Activated CD8-positive, alpha-beta memory T cell treated with anti-CD3 and anti-CD28 coated beads, Interleukin-2, amount 50 U/mL, for 48 hours (primary cell): ENCODE data around the gene SRPK1.
A peak's percentile ranks its signal among the peaks of the same experiment; 100 is the strongest.
"Not testable (repeated sequence)": the region's sequence is repeated elsewhere in the genome, so short reads cannot be mapped to it uniquely, and the experiment has no call there.

ENCODE experiments used
- DNase-seq: peaks from one replicate; pipeline ENCODE4 v3.0.0-alpha.2; 2020

SRPK1 gene

GRCh38 chr6:35920793-35921732 is at the start of gene SRPK1:
SRPK1 (minus strand) TSS chr6:35921098; CDS start chr6:35921056, 42 bp downstream.
- peak; percentile 95 for DNase-seq

DNA sequence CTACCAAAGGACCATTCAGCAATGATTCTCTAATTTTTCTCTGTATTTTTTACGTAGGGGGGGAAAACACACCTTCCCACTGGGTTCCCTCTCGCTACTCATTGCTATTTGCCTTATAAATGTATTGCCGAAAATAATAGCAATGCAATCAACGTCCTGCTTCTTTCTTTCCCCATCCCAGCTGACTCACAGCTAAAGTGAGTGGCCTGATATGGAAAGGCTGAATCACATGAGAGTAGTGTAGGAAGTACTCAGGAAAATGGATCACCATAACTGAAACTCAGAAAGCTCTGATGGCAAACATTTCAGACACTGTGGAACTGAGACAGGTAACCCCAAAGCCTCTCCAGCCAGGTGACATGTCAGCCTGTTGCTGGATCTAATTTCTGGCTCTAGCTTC is 49.3 kb upstream of the SRPK1 start:
- no peak for DNase-seq

GRCh38 chr6:35969646-35970045 is 48.7 kb upstream of the SRPK1 start:
- DNase-seq: no peak

GRCh38 chr6:35968821-35969220 is 47.9 kb upstream of the SRPK1 start:
- DNase-seq: no peak

DNA sequence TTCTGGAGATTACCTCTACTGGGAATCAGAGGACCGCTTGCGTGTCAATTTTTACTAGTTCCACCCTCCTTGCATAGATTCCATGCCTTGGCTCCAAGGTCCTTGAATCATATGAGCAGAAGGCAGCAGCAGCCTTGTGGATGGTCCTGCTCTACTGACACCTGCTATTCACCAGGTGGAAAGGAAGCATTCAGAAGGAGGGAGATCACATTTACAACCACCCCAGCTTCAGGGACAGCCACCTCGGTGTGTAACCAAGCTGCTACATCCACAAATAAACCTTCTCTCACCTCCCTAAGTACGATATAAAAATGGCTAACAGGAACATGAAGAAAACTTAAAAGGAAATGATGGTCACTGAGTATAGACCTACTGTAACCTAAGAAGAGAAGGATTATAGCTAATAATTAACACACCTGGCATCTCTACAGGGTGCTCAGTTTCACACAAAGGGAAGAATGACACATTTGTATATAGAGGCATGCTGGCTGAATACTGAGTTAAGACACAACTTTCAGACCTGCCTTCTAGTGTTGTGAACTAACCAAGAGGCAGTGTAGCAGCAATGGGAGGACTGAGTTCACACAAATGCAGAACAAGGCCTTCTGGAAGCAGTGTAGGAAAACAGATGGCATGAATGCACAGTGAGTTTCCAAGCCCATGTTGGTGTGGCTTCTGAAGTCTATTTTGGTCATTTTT is 46.3 kb upstream of the SRPK1 start:
- no peak for DNase-seq

GRCh38 chr6:35962779-35963560 is 42.1 kb upstream of the SRPK1 start:
- no peak for DNase-seq

- no peak for DNase-seq
Observed at GRCh38 chr6:35960187-35960586, 39.3 kb upstream of the SRPK1 start.

- DNase-seq: no peak
Observed at GRCh38 chr6:35955970-35956369, 35.1 kb upstream of the SRPK1 start.

DNA sequence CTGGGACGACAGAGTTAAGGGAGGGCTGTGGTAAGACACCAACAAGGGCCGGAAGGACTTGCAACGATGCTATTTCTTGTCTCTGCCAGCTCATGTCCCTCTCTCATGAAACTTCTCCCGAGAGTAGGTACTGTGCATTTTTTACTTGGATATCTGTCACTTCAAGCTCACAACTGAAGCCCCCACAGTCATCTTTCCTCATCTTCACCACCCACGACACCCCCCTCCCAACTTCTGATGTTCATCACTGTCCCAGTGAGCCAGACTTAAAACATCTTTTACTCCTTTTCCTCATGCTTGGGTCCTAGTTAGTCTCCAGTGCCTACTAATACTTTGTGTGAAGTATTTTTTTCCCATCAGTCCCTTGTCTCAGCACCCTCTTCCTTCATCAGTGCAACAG is 34.6 kb upstream of the SRPK1 start:
- no peak for DNase-seq

DNA sequence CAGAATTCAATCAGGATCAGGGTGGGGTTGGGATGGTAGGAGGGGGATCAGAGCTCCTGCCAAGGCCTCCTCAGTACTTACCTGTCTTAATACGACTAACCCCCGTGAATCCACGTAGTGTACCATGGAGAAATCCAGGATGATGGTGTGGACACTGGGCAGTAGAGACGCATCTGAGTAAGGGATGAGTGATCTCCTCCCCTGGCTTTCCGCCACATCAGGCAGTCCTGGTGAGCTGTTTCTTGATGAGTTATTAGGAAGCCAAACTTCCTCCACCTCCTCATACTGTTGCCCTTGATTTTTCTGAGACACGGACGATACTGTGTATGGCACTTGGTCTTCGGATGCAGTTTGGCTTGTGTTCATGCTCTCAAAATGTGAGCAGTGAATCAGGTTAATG is 34.2 kb upstream of the SRPK1 start:
- no peak for DNase-seq

DNA sequence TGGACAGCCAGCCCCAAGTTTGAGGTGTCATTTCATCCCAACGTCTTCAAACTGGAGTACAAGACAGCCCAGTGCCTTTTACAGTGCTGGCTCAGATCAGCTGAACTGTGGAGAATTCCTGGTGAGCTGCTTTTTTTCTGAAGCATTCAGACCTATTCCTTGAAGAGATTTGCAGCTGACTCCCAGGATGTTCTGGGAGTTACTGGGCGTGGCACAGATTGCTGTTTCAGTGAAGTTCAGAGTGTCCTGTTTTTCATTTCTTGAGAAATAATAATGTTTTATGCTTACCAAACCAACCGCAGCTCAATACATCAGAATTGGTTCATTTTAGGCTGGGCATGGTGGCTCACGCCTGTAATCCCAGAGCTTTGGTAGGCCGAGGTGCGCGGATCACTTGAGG is 33.4 kb upstream of the SRPK1 start:
- no peak for DNase-seq

- DNase-seq: no peak
Observed at GRCh38 chr6:35948725-35949124, 27.8 kb upstream of the SRPK1 start.

GRCh38 chr6:35945650-35946025 is 24.7 kb upstream of the SRPK1 start:
- no peak for DNase-seq

- no peak for DNase-seq
Observed at GRCh38 chr6:35943390-35943789, 22.5 kb upstream of the SRPK1 start.

- DNase-seq: no peak
Observed at GRCh38 chr6:35942355-35942754, 21.5 kb upstream of the SRPK1 start.

GRCh38 chr6:35941170-35941569 is 20.3 kb upstream of the SRPK1 start:
- DNase-seq: not testable (repeated sequence)

DNA sequence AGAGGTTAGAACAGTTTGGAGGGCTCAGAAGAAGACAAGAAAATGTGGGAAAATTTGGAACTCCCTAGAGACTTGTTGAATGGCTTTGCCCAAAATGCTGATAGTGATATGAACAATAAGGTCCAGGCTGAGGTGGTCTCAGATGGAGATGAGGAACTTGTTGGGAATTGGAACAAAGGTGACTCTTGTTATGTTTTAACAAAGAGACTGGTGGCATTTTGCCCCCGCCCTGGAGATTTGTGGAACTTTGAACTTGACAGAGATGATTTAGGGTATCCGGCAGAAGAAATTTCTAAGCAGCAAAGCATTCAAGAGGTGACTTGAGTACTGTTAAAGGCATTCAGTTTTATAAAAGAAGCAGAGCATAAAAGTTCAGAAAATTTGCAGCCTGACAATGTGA is 19.1 kb upstream of the SRPK1 start:
- DNase-seq: not testable (repeated sequence)

- DNase-seq: not testable (repeated sequence)
Observed at GRCh38 chr6:35939259-35939658, 18.4 kb upstream of the SRPK1 start.

GRCh38 chr6:35936681-35937359 is 15.9 kb upstream of the SRPK1 start:
- no peak for DNase-seq

DNA sequence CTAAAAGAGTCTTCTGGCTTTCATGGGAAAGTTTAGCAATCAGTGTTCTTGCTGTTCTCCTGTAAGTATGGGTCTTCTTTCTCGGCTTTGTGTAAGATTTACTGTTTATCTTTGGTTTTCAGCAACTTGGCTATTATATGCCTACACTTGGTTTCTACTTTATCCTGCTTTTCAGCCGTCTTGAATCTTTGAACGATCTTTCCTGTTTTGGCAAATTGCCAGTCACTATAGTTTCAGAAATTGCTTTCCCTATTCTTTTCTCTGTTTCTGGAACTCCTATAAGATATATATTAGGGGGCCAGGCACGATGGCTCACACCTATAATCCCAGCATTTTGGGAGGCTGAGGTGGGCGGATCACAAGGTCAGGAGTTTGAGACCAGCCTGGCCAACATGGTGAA is 14.6 kb upstream of the SRPK1 start:
- DNase-seq: no peak

- no peak for DNase-seq
Observed at GRCh38 chr6:35933844-35934243, 12.9 kb upstream of the SRPK1 start.

DNA sequence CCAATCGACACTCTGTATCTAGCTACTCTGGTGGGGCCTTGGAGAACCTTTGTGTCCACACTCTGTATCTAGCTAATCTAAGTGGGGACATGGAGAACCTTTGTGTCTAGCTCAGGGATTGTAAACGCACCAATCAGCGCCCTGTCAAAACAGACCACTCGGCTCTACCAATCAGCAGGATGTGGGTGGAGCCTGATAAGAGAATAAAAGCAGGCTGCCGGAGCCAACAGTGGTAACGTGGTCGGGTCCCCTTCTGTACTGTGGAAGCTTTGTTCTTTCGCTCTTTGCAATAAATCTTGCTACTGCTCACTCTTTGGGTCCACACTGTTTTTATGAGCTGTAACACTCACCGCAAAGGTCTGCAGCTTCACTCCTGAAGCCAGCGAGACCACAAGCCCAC is 11.0 kb upstream of the SRPK1 start:
- DNase-seq: not testable (repeated sequence)

- no peak for DNase-seq
Observed at GRCh38 chr6:35931120-35931561, 10.2 kb upstream of the SRPK1 start.
